Measurements from ENCODE around the gene TRIP13.
A peak's percentile ranks its signal among the peaks of the same experiment; 100 is the strongest.
"Not testable (repeated sequence)": the region's sequence is repeated elsewhere in the genome, so short reads cannot be mapped to it uniquely, and the experiment has no call there.

Gene TRIP13

DNA sequence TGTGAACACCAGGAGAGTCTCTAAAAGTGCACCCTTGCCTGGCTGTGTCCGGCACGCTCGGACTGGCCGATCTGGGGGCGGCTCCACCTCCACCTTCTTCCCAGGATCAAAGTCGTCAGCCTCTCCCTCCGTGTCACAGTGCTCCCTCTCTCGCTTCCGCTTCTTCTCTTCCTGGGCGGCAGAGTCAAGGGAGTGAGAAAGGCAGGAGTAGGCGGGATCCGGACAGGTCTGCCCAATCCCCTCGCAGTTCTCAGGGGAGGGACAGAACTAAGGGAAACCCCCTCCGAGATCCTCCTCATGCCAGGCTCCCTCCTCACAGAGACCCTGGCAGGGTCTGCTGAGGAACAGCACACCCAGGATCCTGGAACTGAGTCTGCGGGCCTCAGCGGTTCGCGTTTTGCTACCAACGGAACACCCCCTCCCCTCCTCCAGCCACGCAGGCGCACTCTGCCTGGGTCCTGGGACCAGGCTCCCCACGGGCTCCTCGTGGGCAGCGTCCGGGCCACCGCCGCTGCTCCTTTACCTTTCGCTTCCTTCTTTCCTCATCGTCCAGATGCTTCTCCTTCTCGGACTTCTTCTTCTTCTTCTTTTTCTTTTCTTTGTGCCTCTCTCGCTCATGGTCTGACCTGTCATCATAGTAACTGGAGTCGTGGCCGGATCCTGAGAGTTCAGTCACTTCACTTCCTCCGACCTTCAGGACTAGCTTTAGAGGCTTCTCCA lies 1.4 kb upstream of the TRIP13 start:
- DNase-seq (ENCODE audit: low read depth in 2 of 3, low spot score in 2 of 3): no peak

- no peak for DNase-seq (ENCODE audit: low read depth in 2 of 3, low spot score in 2 of 3)
Observed at GRCh38 chr5:891837-892393, 769 bp upstream of the TRIP13 start.

DNA sequence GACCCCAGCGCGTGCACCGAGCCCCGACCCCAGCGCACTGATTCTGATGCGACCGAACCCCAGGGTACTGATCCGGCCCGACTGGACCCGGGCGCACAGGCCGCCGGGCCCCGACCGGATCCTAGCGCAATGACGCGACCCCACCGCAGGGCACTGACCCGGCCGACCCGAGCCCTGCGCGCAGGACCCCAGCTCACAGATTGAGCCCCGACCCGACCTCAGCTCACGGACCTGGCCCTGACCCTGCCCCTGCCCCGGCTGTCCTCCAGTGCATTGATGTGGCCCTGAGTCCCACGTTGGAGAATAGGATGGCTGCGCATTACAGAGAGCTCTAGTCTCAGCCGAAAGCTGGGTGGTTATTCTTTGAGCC lies 438 bp downstream of the TRIP13 start:
- DNase-seq (ENCODE audit: low read depth in 2 of 3, low spot score in 2 of 3): no peak

DNA sequence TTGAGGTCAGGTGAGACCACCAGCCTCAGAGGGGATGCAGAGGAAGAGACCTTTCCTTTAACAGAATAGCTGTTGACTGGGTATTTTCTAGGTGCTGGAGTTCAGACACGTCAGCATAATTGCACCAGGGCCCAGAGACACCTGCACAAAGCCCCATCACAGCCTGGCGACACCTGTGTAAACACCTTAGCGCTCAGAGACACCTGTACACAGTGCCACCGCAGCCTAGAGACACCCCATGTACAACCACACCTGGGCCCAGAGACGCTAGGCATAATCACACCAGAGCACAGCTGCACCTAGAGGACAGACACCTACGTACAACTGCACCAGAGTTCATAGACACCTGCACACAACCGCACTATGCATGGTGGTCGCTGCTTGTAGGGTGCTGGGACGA lies 1.0 kb downstream of the TRIP13 start:
- no peak for DNase-seq (ENCODE audit: low read depth in 2 of 3, low spot score in 2 of 3)

DNA sequence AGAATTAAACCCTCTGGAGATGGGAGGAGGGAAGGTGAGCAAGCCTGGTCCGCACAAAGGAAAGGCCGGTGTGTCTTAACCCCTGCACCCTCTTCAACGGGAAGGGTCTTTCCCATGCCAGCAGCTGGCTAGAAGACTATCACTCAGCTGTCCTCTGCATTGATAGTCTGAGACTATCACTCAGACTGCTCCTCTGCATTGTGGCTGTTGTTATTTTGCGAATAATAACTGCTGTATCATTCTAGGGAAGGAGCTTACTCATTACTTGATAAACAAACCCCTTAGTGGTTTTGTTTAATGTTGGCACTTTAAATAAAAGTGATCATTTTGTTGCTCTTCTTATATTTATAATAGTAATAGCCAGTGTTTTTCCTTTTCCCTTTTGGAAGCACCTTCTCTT lies 8.1 kb downstream of the TRIP13 start:
- no peak for DNase-seq (ENCODE audit: low read depth in 2 of 3, low spot score in 2 of 3)

DNA sequence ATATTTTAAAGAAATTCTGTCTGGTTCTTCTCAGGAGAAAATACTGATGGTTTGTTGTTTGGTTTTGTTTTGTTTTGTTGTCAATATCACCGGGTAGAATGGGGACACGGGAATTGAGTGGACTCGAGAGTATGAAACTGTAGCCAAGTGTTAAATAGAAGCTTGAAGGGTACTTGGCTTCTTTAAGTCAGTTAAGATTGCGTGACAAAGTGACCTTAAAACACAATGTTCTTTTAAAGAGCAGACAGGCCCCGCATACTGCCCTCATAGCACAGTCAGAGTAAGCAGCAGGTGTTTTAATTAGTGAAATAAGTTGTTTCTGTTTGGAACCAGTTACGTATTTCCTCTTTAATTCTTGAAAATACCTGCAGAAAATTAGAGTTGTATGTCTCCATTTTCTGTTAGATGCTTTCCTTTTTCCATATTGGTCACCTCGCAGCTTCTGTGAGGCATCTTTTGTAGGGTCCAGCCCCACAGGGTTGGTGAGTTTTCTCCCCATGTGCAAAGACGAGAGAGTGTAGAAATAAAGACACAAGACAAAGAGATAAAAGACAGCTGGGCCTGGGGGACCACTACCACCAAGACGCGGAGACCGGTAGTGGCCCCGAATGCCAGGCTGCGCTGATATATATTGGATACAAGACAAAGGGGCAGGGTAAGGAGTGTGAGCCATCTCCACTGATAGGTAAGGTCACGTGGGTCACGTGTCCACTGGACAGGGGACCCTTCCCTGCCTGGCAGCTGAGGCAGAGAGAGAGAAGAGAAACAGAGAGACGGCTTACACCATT lies 9.6 kb downstream of the TRIP13 start:
- no peak for DNase-seq (ENCODE audit: low read depth in 2 of 3, low spot score in 2 of 3)

GRCh38 chr5:903756-904096 lies 11.0 kb downstream of the TRIP13 start:
- DNase-seq (ENCODE audit: low read depth in 2 of 3, low spot score in 2 of 3): no peak

GRCh38 chr5:905139-905642 lies 12.5 kb downstream of the TRIP13 start:
- DNase-seq (ENCODE audit: low read depth in 2 of 3, low spot score in 2 of 3): no peak

DNA sequence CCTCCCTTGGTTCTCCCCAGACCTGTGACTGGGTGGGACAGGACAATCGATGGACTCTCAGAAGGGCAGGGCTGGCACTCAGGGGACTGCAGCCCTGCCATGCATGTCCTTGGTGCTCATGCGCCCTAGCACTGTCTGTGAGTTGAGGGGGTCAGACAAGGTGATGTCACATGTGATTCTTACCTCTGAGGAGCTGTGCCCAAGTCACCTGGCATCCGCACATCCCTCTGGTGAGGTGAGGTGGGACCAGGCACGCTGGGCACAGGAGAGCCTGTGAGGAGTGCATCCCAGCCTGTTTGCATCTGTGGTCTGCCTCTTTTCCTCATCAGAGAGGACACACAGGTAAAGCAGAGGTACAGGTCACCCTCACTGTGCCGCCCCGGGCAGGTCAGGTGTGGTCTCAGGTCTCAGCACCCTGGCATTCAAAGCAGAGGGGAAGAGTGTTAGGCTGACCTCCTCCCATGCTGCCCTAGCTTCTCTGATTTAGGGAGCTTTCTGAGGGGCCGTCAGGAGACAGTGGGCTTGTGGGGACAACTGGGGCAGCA lies 14.8 kb downstream of the TRIP13 start:
- no peak for DNase-seq (ENCODE audit: low read depth in 2 of 3, low spot score in 2 of 3)

GRCh38 chr5:908172-908571 lies 15.5 kb downstream of the TRIP13 start:
- DNase-seq (ENCODE audit: low read depth in 2 of 3, low spot score in 2 of 3): no peak

DNA sequence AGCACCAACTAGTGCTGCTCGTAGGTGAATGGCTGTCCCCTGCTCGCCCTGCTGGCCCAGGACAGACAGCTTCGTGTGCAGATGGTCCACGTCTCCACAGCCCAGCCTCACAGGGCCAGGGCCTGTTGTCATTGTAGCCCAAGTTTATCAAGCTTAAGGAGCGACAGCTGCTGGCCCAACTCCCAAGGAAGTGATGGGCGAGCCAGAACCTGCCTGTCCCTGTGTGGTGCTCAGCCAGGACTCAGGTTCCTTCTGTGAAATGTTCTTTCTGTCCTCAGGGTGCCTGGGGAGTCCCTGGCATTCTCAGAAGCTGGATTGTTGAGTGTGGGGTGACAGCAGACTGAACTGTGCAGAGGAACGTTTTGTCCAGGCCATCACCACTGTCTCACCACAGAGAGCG lies 16.4 kb downstream of the TRIP13 start:
- no peak for DNase-seq (ENCODE audit: low read depth in 2 of 3, low spot score in 2 of 3)

GRCh38 chr5:909994-910768 lies 17.5 kb downstream of the TRIP13 start:
- no peak for DNase-seq (ENCODE audit: low read depth in 2 of 3, low spot score in 2 of 3)

- no peak for DNase-seq (ENCODE audit: low read depth in 2 of 3, low spot score in 2 of 3)
Observed at GRCh38 chr5:910769-911160, 18.1 kb downstream of the TRIP13 start.

- DNase-seq (ENCODE audit: low read depth in 2 of 3, low spot score in 2 of 3): no peak
Observed at GRCh38 chr5:911601-912000, 18.9 kb downstream of the TRIP13 start.

- DNase-seq (ENCODE audit: low read depth in 2 of 3, low spot score in 2 of 3): peak in 2 of 3 experiments; percentile 52 to 54
Observed at GRCh38 chr5:912280-913091, 19.8 kb downstream of the TRIP13 start.

- DNase-seq (ENCODE audit: low read depth in 2 of 3, low spot score in 2 of 3): no peak
Observed at GRCh38 chr5:914174-914573, 21.5 kb downstream of the TRIP13 start.

DNA sequence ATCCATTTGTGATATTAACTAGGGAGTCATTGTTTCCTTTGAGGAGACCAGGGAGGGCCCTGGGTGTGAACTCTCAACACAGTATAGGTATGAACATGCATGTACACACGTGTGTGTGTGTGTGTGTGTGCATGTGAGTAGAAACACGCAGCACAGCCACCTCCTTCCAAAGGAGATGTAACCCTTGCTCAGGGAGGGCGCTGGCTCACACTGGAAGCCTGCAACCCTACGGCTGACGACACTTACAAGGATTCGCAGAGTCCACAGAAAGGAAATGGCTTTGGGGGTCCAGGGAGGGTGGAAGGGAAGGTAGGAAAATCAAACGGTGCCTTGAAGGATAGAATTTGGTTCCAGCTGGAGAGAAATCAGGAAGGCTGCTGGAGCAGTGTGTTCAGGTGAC lies 21.9 kb downstream of the TRIP13 start:
- DNase-seq (ENCODE audit: low read depth in 2 of 3, low spot score in 2 of 3): no peak

DNA sequence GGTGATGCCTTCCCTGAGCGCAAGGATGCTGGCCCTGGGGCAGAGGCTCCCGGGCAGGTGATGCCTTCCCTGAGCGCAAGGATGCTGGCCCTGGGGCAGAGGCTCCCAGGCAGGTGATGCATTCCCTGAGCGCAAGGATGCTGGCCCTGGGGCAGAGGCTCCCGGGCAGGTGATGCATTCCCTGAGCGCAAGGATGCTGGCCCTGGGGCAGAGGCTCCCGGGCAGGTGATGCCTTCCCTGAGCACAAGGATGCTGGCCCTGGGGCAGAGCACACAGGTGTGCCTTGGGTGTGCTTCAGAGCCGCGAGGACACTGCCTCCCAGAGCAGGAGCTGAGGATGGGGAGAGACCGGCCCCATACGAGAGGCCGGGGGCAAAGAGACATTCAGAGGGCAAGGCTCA lies 22.7 kb downstream of the TRIP13 start:
- DNase-seq (ENCODE audit: low read depth in 2 of 3, low spot score in 2 of 3): not testable (repeated sequence)

DNA sequence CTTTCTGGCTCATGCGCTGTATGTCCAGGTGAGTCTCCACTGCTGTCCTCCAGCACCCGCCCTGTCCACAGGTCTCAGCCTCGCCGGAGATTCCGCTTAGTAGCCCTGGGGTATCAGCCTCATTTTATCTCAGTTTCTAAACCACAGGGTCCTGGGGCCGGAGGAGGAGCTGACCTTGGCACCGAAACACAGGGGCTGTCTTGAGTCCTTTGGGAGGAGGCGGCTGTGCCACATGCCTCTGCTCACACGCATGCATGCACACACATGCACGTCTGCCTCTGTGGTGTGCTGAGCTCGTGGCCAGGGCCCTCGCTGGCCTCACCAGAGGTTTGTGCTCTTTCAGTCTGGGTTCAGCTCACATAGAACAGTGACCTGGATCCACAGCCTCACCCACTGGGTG lies 23.3 kb downstream of the TRIP13 start:
- no peak for DNase-seq (ENCODE audit: low read depth in 2 of 3, low spot score in 2 of 3)

DNA sequence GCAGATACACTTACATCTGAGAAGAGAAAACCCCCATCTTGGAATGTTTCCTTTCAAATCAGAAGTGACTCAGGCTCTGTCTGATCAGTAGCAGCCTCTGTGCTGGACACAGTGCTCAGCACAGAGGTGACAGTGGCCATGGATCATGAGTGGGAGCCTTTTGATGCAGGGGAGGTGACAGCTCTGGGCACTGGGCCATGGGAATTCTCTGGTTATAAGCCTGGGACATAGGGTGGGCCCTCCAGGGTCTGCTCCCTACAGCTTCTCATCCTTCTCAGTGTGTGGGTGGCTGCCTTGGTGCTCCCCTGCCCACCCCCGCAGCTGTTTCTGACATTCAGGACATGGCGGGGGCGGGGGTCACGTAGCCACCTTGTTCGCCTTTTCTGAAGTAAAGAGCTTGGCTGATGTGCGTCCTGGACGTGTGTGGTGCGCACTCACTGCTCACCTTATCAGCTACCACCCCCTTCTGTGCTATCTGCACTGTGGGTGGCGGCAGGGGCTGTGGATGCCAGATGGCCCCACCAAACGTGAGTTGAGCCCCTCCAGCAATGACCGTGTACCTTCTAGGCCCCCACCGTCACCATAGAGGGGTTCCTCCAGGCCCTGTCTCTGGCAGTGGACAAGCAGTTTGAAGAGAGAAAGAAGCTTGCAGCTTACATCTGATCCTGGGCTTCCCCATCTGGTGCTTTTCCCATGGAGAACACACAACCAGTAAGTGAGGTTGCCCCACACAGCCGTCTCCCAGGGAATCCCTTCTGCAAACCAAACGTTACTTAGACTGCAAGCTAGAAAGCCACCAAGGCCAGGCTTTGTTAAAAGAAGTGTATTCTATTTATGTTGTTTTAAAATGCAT lies 24.0 kb downstream of the TRIP13 start:
- DNase-seq (ENCODE audit: low read depth in 2 of 3, low spot score in 2 of 3): no peak
